ENCODE measurements around the gene TRNT1.
A peak's percentile ranks its signal among the peaks of the same experiment; 100 is the strongest.

The TRNT1 gene
- 62.6 to 99.6 (median 82.0) reads per million in 3 experiments for total RNA-seq

- peak; percentile 94 for DNase-seq
Measured at GRCh38 chr3:3126477-3127431, at the start of gene TRNT1. Gene TRNT1, plus strand, starts transcription at chr3:3126940. Its CDS starts 2,101 bp downstream, at chr3:3129041.

- no peak for DNase-seq
Measured at GRCh38 chr3:3080309-3080708, 46.4 kb upstream of the TRNT1 start.

GRCh38 chr3:3081381-3082233, 45.1 kb upstream of the TRNT1 start:
- DNase-seq: no peak

- DNase-seq: no peak
Measured at GRCh38 chr3:3082234-3082924, 44.4 kb upstream of the TRNT1 start.

- DNase-seq: no peak
Measured at GRCh38 chr3:3084890-3085289, 41.9 kb upstream of the TRNT1 start.

- no peak for DNase-seq
Measured at GRCh38 chr3:3085782-3086181, 41.0 kb upstream of the TRNT1 start.

- DNase-seq: no peak
Measured at GRCh38 chr3:3086239-3086638, 40.5 kb upstream of the TRNT1 start.

- DNase-seq: no peak
Measured at GRCh38 chr3:3087279-3087678, 39.5 kb upstream of the TRNT1 start.

- no peak for DNase-seq
Measured at GRCh38 chr3:3087716-3088465, 38.8 kb upstream of the TRNT1 start.

- no peak for DNase-seq
Measured at GRCh38 chr3:3089017-3089416, 37.7 kb upstream of the TRNT1 start.

GRCh38 chr3:3097958-3098357, 28.8 kb upstream of the TRNT1 start:
- no peak for DNase-seq

- no peak for DNase-seq
Measured at GRCh38 chr3:3101660-3102458, 24.9 kb upstream of the TRNT1 start.

- DNase-seq: no peak
Measured at GRCh38 chr3:3102751-3103150, 24.0 kb upstream of the TRNT1 start.

- DNase-seq: no peak
Measured at GRCh38 chr3:3105246-3105645, 21.5 kb upstream of the TRNT1 start.

GRCh38 chr3:3105815-3106214, 20.9 kb upstream of the TRNT1 start:
- no peak for DNase-seq

- DNase-seq: no peak
Measured at GRCh38 chr3:3107181-3107580, 19.6 kb upstream of the TRNT1 start.

- DNase-seq: no peak
Measured at GRCh38 chr3:3107858-3108257, 18.9 kb upstream of the TRNT1 start.

GRCh38 chr3:3109407-3110298, 17.1 kb upstream of the TRNT1 start:
- DNase-seq: no peak

GRCh38 chr3:3110299-3110630, 16.5 kb upstream of the TRNT1 start, which contains the start of gene IL5RA:
Gene IL5RA, minus strand, starts transcription at chr3:3110374. Its CDS starts 5,390 bp downstream, at chr3:3104984.
- DNase-seq: peak; percentile 72

- DNase-seq: no peak
Measured at GRCh38 chr3:3110749-3111361, 15.9 kb upstream of the TRNT1 start.
